HEK293T (cell line): ENCODE data around the gene SPAM1.
"Not testable (repeated sequence)": the region's sequence is repeated elsewhere in the genome, so short reads cannot be mapped to it uniquely, and the experiment has no call there.

Experiments
- FOXK2 ChIP-seq: fragments of 450-650 bp; IDR thresholded peaks from 2 replicates; pipeline ENCODE4 v1.6.1; 2016; ENCODE audit warnings: mild to moderate bottlenecking
- HDGF ChIP-seq: fragments of 450-650 bp; IDR thresholded peaks from 2 replicates; pipeline ENCODE4 v1.6.1; 2017; ENCODE audit warnings: antibody characterized with exemption, borderline replicate concordance
- SP1 ChIP-seq: fragments of 450-650 bp; IDR thresholded peaks from 2 replicates; pipeline ENCODE4 v1.6.1; 2017
- ZNF384 ChIP-seq: fragments of 450-650 bp; IDR thresholded peaks from 2 replicates; pipeline ENCODE4 v1.6.1; 2016

- not testable (repeated sequence) for TF ChIP-seq SP1, ZNF384, FOXK2, HDGF
Measured at GRCh38 chr7:124008296-124008695, 83.3 kb downstream of the SPAM1 start.
